Osteocyte (in vitro differentiated cells): Measurements from ENCODE around the gene OR10A7. TPM values are rescaled to one million over a fixed set of nuclear protein-coding genes. Genes with fewer than 3 reads are reported as not detected.
A peak's percentile ranks its signal among the peaks of the same experiment; 100 is the strongest.

Experiments
- DNase-seq: peaks from one replicate; pipeline ENCODE4 v3.0.0; 2021; ENCODE audit warnings: mixed read lengths; ENCODE audit not compliant: unreplicated experiment; ENCODE audit errors: extremely low spot score
- H3K27ac Mint-ChIP-seq: one replicate; pipeline ENCODE4 v1.8.0; 2021; ENCODE audit warnings: mild to moderate bottlenecking, mixed read lengths; ENCODE audit not compliant: unreplicated experiment
- H3K27me3 Mint-ChIP-seq: one replicate; pipeline ENCODE4 v1.8.0; 2021; ENCODE audit warnings: mixed read lengths; ENCODE audit not compliant: unreplicated experiment
- H3K36me3 Mint-ChIP-seq: one replicate; pipeline ENCODE4 v1.8.0; 2021; ENCODE audit warnings: mixed read lengths; ENCODE audit not compliant: unreplicated experiment
- H3K4me1 Mint-ChIP-seq: one replicate; pipeline ENCODE4 v1.8.0; 2021; ENCODE audit warnings: mixed read lengths; ENCODE audit not compliant: unreplicated experiment
- H3K4me3 Mint-ChIP-seq: one replicate; pipeline ENCODE4 v1.8.0; 2021; ENCODE audit warnings: mild to moderate bottlenecking, moderate library complexity, mixed read lengths; ENCODE audit not compliant: unreplicated experiment
- H3K9me3 Mint-ChIP-seq: one replicate; pipeline ENCODE4 v1.8.0; 2021; ENCODE audit warnings: mixed read lengths; ENCODE audit not compliant: unreplicated experiment
- total RNA-seq: library from RNA; stranded (reverse); gene quantifications from 2 replicates; pipeline ENCODE4 v1.2.1, GENCODE V29; 2021
- TF ChIP-seq, protein P1 (sequence below): fragments of 200-600 bp; sonication (generic); IDR thresholded peaks from 2 replicates; pipeline ENCODE4 v1.5.0; 2021; ENCODE audit warnings: antibody characterized with exemption, mild to moderate bottlenecking, moderate library complexity

OR10A7 gene
- total RNA-seq, 1 donor from 2014 or later, result not detected

DNA sequence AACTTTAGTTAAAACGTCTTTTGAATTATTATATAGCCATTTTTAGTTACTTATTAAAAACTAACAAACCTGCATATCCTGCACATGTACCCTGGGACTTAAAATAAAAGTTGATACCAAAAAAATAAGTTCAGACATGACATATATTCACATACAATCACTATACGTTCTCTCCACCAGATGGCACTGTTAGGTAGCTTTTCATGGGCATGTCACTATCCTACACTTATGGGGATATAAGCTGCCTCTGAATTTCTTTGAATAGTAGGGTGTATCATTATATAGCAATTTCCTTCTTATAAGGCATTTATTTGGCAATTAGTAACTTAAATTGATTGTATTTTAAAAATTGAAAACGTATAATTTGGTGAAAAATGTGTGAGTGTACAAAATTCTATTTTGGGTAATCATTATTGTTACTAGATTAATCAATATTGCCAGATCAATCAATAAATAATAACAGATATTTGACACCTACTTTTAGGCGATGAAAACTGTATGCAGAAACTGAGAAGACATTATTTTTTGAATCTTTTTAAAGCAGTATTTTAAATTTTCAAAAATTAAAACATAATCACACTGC, 31.8 kb upstream of the OR10A7 start:
- H3K9me3 Mint-ChIP-seq, result no peaks in the 10 kb centered on the region

DNA sequence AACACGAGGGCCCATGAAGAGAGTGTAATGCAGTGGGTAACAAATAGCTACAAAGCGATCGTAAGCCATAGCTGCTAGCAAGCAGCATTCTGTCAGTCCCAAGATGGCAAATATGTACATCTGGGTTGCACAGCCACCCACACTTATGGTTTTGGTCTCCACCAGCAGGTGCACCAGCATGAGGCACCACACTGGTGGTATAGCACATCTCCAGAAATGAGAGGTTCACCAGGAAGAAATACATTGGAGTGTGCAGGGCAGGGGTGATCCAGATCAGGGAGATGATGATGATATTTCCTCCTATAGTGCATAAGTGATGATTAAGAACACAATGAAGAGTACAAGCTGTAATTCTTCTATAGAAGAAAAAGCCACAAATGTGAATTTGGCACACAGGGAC, 26.4 kb upstream of the OR10A7 start:
- Mint-ChIP-seq H3K36me3 (no peaks in the 10 kb centered on the region), H3K9me3 (no peaks in the 10 kb centered on the region), H3K27ac (no peak overlapping the region), H3K27me3 (peaks cover 8% of the 10 kb centered on the region), H3K4me1 (no peaks in the 10 kb centered on the region), H3K4me3 (no peak overlapping the region)
- TF ChIP-seq, protein P1, sequence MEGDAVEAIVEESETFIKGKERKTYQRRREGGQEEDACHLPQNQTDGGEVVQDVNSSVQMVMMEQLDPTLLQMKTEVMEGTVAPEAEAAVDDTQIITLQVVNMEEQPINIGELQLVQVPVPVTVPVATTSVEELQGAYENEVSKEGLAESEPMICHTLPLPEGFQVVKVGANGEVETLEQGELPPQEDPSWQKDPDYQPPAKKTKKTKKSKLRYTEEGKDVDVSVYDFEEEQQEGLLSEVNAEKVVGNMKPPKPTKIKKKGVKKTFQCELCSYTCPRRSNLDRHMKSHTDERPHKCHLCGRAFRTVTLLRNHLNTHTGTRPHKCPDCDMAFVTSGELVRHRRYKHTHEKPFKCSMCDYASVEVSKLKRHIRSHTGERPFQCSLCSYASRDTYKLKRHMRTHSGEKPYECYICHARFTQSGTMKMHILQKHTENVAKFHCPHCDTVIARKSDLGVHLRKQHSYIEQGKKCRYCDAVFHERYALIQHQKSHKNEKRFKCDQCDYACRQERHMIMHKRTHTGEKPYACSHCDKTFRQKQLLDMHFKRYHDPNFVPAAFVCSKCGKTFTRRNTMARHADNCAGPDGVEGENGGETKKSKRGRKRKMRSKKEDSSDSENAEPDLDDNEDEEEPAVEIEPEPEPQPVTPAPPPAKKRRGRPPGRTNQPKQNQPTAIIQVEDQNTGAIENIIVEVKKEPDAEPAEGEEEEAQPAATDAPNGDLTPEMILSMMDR, result no peak
- DNase-seq, result no peak

More for the DNA sequence above, 31.8 kb upstream of the OR10A7 start:
- TF ChIP-seq, protein P1, result peak; percentile 80
- Mint-ChIP-seq H3K4me3 (no peak overlapping the region), H3K27ac (no peak overlapping the region), H3K27me3 (peaks cover 12% of the 10 kb centered on the region), H3K36me3 (no peaks in the 10 kb centered on the region), H3K4me1 (no peaks in the 10 kb centered on the region)
- no peak for DNase-seq

DNA sequence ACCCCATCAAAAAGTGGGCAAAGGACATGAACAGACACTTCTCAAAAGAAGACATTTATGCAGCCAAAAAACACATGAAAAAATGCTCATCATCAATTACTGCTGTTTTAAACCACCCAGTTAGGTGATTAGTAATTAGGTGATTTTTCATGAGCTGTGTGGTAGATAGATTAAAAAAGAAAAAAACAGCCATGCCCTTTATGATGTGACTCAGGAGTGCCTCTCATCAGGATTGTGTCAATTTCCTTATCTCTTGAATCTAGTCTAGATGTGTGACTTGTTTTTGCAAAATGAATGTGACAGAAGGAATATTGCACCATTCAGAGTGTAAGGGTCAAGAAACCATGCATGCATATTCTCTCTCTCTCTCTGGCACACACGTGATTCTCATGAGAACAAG, 5.7 kb downstream of the OR10A7 start:
- H3K4me3 Mint-ChIP-seq, result no peak overlapping the region
- H3K9me3 Mint-ChIP-seq, result no peaks in the 10 kb centered on the region

DNA sequence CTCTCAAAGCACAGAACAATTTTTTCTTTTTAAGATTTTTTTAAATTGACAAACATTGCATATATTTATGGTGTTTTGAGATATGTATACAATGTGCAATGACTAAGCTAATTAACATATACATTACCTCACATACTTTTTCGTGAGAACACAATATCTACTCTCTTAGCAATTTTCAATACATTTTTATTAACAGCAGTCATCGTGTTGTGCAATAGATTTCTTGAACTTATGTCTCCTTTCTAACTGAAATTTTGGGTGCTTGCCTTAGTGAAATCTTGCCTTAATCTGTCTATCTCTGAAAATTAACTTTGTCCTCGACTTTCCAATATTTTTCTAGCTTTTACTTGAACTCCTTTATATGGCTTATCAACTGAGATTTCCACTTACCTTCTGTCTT, 6.8 kb downstream of the OR10A7 start:
- no peaks in the 10 kb centered on the region for H3K36me3 Mint-ChIP-seq
- no peak overlapping the region for H3K27ac Mint-ChIP-seq
- H3K4me1 Mint-ChIP-seq, result no peaks in the 10 kb centered on the region
- H3K4me3 Mint-ChIP-seq, result no peak overlapping the region
- TF ChIP-seq, protein P1, result no peak
- no peaks in the 10 kb centered on the region for H3K9me3 Mint-ChIP-seq
- H3K27me3 Mint-ChIP-seq, result no peaks in the 10 kb centered on the region
- no peak for DNase-seq

More for the DNA sequence above, 5.7 kb downstream of the OR10A7 start:
- TF ChIP-seq, protein P1, result no peak
- DNase-seq, result no peak
- Mint-ChIP-seq H3K27me3 (no peaks in the 10 kb centered on the region), H3K4me1 (no peaks in the 10 kb centered on the region), H3K27ac (no peak overlapping the region), H3K36me3 (no peaks in the 10 kb centered on the region)

DNA sequence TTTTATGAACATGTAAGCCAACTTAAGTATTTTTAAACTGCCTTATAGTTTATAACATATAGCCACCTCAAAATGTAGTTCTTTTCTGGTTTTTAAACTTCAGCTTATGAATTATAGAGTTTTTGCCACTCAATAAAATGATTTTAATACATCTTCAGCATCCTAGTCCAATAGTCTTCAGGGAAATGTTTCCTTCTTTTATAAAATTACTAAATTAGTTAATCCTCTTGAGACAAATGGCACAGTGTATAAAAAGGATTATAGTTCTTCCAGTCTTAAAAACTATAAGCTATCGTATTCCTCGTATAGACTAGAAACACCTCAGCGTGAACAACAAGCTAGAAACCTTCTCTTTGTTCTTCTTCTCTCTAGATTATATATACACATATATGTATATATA, 23.5 kb downstream of the OR10A7 start, which contains the start of gene OR6C74:
Gene OR6C74, plus strand, starts transcription at position 301 of the 400 bp plus-strand sequence. CDS start 2,679 bp downstream, outside the sequence.
- DNase-seq, result no peak
- Mint-ChIP-seq H3K4me3 (no peak within 1 kb of the TSS), H3K4me1 (no peaks in the 10 kb centered on the region), H3K36me3 (no peaks in the 10 kb centered on the region), H3K27ac (no peak within 1 kb of the TSS), H3K9me3 (no peaks in the 10 kb centered on the region), H3K27me3 (peaks cover 5% of the 10 kb centered on the region)
- TF ChIP-seq, protein P1, result no peak
